ENCODE measurements around the gene KIF21A.
"Not testable (repeated sequence)": the region's sequence is repeated elsewhere in the genome, so short reads cannot be mapped to it uniquely, and the experiment has no call there.

The KIF21A gene

DNA sequence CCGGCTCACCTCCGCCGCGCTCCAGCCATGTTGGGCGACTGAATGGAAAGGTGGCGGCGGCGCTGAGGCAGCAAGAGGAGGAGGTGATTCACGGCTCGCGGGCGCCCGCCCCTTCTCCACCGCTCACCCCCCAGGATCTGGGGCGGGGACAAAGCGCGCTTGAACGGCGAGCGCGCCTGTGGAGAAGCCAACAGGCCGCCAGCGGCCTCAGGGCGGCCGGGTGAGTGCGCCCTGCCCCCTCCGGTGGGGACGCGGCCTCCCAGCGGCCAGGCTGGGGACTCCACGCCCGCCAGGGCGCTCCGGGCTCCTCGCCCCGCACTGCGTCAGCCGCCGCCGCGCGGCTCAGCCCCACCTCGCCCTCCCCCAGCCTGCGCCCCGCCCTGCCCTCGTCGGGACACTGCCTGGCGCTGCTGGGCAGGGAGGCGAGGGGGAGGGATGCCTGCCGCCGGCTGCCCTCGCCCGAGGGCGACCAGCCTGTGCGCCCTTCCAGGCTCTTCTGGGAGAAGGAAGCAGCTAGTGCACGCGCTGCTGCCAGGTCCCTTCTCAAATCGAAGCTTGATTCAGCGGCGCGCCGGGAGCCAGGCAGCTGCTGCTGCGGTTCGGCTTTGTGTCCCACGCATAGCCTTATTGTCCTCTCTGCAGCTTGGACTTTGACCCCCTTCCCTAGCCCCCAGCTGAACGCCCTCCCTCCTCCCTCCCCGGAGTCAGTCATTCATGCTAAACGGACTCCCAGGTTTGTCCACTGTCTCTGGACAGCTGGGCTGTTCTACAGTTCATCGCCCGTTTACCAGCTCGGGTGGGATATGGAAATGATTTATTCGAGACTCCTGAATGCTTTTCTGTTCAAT lies at the start of gene KIF21A:
Gene KIF21A, minus strand, starts transcription at position 40 of the 848 bp plus-strand sequence. CDS start 150 bp downstream, outside the sequence.
- peak; percentile 86 to 91 for DNase-seq

DNA sequence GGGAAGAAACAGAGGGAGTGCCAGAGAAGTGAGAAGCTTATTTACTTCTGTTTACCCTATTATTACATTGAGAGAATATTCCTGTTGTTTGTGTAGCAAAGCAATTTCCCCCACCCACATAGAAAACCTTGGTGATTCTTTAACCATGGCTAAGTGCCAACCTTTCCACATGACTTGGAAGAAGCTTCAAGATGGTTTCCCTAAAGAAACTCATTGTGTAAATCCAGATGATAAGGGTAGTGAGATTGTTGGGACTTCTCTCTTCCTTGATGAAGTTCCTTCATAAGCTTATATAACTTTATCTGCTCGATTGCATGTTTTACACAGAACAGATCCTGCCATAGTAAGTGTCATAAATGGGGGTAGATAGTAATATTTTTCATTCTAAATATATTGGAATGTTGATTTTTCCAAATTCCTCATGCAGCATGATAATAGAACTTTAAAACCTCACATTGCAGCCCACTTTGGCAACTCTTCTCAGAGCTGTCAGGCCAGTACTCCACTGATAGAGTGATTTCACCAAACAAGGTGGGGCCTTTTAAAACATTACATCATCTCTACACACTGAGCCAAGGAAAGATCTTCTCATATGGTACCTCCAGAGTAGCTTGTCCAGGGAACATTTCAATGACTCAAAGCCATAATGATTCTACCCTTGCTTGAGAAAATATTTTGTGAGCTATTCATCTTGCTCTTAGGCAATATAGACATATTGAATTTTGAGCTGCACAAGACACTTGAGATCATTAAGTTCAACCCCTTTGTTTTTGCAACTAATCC lies 47.8 kb upstream of the KIF21A start:
- DNase-seq = no peak

DNA sequence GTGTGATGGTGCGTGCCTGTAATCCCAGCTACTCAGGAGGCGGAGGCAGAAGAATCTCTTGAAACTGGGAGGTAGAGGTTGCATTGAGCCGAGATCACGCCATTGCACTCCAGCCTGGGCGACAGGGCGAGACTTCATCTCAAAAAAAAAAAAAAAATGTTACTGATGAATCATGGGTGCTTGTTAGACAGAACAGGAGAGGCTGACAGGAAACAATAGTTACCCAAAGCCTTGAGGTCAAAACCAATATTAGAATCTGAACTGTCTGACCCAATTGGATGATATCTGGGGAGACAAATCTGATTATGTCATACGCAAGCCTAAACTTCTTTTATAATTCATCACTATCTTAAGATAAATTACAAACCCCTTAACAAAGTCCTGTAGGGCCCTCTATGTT lies 40.7 kb upstream of the KIF21A start:
- no peak for DNase-seq

DNA sequence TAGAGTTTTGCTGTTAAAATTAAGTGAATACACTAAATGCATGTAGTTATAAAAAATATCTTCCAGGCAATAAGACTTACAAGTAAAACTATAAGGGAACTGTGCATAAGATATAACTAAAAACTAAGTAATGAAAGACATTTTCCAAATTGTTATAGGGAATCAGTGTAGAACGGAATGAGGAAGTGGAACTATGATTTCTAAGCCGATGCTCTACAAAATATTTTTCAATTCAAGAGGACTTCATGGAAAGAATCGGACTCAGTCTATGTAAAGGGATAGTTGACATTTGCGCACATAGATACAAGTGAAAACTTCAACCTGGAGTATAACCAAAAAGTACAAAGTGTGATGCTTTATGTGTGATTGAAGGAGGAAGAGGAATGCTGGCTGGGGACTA lies 40.1 kb upstream of the KIF21A start:
- no peak for DNase-seq

GRCh38 chr12:39476894-39477293 lies 34.0 kb upstream of the KIF21A start:
- DNase-seq = no peak

GRCh38 chr12:39476121-39476520 lies 33.2 kb upstream of the KIF21A start:
- DNase-seq = no peak

DNA sequence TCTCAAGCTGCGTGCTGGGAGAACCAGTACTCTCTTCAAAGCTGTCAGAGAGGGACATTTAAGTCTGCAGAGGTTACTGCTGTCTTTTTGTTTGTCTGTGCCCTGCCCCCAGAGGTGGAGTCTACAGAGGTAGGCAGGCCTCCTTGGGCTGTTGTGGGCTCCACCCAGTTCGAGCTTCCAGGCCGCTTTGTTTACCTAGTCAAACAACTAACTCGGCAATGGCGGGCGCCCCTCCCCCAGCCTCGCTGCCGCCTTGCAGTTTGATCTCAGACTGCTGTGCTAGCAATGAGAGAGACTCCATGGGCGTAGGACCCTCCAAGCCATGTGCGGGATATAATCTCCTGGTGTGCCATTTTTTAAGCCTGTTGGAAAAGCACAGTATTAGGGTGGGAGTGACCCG lies 32.2 kb upstream of the KIF21A start:
- DNase-seq = not testable (repeated sequence)

GRCh38 chr12:39467432-39467870 lies 24.5 kb upstream of the KIF21A start:
- DNase-seq = no peak

- DNase-seq = no peak
Observed at GRCh38 chr12:39464976-39465695, 22.2 kb upstream of the KIF21A start.

DNA sequence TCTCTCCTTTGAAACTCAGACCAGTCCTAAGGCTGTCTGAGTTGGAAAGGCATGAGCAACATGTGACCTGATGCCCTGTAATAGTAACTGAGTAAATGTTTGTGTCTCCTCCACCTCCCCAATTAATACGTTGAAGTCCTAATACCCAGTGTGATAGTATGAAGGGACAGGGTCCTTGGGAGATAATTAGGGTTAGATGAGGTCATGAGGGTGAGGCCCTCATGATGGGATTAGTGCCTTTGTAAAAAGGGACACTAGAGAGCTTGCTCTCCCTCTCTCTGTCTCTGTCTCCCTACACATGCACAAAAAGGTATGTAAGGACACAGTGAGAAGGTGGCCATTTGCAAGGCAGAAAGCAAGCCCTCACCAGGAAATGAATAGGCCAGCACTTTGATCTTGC lies 18.1 kb upstream of the KIF21A start:
- DNase-seq = no peak

DNA sequence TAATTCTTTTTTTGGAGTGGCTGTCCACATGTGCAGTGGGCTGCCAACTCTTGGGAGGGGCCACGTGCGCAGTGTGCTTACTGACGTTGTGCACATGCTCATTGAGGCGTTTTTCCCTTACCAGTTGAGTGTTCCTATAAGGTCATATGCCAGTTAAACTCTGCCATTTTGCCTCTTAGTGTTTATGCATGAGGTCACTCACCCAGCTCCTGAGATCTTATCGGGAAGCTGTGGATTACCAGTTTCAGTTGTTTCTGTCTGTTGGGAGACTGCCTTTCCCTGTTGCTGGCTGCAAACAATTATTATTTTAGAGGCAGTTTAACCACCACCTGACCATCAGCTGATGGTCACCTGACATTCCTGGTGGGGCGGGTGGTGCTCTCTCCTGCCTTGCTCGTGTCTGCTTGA lies 16.1 kb upstream of the KIF21A start:
- DNase-seq = no peak

GRCh38 chr12:39451977-39452376 lies 9.1 kb upstream of the KIF21A start:
- DNase-seq = no peak

- DNase-seq = no peak
Observed at GRCh38 chr12:39448038-39448437, 5.1 kb upstream of the KIF21A start.

DNA sequence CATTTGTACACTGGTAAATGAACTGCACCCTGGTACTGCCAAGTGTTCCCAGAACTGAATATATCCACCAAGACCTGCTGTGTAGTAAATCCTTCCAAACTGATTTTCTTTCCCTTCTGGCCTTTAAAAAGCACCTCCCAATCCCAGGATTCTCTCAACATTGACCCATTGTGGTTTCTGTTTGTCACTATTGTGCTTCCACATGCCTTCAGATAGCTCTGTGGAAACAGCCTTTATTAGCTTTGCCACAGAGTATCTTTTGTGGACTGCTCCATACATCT lies 949 bp upstream of the KIF21A start:
- no peak for DNase-seq

GRCh38 chr12:39442831-39443080 lies 164 bp downstream of the KIF21A start:
- DNase-seq = no peak

GRCh38 chr12:39441963-39442830 lies 723 bp downstream of the KIF21A start:
- peak; percentile 58 to 63 for DNase-seq

DNA sequence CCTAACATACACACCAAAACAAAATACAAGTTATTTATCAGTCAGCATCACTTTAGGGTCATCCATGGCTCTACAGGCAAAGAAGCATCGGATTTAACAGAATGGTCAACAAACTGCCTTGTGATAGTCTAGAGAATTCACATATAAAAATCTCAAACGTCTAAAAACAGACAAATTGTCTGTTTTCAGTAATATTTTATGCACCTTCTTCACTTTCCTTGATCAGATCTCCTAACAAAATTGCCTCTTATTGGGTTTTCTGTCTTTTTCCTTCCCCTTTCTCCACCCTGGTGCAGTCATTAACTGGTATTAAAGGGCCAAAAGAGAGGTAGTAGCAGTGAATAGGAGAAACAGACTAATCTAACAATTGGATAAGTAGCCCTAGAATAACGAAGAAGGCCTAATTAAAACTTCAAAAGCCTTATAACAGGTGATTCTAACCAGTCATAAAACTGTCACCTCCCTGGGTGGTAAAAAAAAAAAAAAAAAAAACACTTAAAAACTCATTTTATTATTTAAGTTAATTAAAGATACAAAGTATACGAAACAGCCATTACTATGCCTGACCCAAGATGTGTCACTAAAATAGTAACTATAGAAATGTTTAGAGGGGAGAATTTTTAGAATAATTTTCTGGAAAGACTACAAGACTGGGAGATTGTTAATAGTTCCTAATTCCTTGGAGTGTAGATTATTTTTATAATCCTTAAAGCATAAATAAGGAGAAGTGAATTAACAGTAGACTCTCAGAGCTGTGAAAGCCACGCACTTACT lies 1.5 kb downstream of the KIF21A start:
- no peak for DNase-seq

DNA sequence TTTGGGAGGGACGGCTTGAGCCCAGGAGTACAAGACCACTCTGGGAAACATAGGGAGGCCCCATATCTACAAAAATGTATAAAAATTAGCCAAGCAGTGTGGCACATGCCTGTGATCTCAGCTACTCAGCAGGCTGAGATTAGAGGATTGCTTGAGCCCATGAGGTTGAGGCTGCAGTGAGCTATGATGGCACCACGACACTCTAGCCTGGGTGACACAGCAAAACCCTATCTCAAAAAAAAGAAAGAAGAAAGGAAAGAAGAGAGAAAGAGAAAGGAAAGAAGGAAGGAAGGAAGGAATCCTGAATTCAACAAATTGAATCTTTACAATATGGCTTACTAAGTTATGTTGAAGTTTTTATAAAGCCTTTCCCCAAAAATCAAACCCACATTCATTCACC lies 2.1 kb downstream of the KIF21A start:
- DNase-seq = no peak

GRCh38 chr12:39440101-39440500 lies 2.8 kb downstream of the KIF21A start:
- no peak for DNase-seq

- no peak for DNase-seq
Observed at GRCh38 chr12:39435531-39435930, 7.4 kb downstream of the KIF21A start.

- DNase-seq = no peak
Observed at GRCh38 chr12:39431797-39432196, 11.1 kb downstream of the KIF21A start.
